Measurements from ENCODE around the gene DNAJC17. TPM values are rescaled to one million over a fixed set of nuclear protein-coding genes. Genes with fewer than 3 reads are reported as not detected.

Gene DNAJC17
- total and polyA plus RNA-seq, 2 donors, result 45.0 to 62.9 TPM

DNA sequence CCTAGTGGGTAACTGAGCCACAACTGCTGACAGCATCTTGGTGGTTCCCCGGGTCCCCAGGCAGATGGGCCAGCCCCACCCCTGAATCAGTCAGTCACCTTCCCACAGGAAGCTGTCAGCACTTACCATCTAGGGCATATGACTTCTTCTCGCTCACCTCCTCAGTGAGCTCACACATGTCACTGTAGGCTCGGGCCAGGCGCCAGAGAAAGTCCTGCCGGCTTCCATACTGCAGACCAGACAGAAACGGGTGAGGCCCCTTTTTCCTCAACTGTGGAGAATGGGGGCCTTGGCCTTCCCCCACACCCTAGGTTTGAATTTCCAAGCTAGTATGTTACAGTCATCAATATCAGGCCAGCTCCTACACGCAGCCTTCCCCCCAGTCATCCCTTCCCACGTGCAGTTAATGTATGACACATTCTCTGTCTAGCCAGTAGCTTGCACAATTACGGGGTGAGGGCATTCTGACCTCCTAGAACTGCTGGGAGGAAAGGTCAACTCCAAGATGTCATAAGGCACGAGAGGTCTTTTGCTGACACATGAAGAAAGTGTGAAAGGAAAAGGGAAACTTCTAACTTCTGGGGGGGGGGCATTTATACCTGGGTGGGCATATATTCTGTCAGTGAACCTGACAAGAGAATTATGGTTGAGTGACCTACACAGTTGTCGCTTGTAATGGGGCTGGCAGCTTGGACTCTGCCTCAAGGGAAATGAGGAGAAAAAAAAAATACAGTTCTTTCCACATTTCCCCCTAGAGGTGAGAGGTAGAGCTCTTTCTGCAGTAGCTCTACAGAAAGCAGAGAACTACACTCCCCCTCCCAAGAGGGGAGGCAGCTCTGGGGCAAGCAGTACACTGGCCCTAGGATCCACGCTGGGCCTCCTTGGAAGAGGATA is 63.1 kb downstream of the DNAJC17 start:
- H3K27me3 ChIP-seq (ENCODE audit: control insufficient read depth in 2 of 2, insufficient read depth in 1 of 2, low read length in 1 of 2), result no peaks in the 10 kb centered on the region
- peaks cover 0 to 6% of the 10 kb centered on the region in 2 donors for H3K4me1 ChIP-seq (ENCODE audit: control insufficient read depth in 2 of 2, insufficient read depth in 2 of 2, low read length in 2 of 2)
- peak overlapping the region in 1 of 2 donors; percentile 18 for H3K27ac ChIP-seq (ENCODE audit: low read depth in 1 of 2, low read length in 1 of 2)
- WGBS, result 91% methylated on average over 12 of the region's 12 CpGs
- no peak for DNase-seq (ENCODE audit: low read depth in 6 of 9, low spot score in 9 of 9)
- peaks cover 64 to 70% of the 10 kb centered on the region in 2 donors for H3K36me3 ChIP-seq (ENCODE audit: control insufficient read depth in 2 of 2, insufficient read depth in 2 of 2, low read length in 1 of 2)
- H3K4me3 ChIP-seq (ENCODE audit: low read length in 2 of 2), result no peak overlapping the region
- no peaks in the 10 kb centered on the region for H3K9me3 ChIP-seq (ENCODE audit: control insufficient read depth in 2 of 2, insufficient read depth in 1 of 2, low read length in 1 of 2)

DNA sequence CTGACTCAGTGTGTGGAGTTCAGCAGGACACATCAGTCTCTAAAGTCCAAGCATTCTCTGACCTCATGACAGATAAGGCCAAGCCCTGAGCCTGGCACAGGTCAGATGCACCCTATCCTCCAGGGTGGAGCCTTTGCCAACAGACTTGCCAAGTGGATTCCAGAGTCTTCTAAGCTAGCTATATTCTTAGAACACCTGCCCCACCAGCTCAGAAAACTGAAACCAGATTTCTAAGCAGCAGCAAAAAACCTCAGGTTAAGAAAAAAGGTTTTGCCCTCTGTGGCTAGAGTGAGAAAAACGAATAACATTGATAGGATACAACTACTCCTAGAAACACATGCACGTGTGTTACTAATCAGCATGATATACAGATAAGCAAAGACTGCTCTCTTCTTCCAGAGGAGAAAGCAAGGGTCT is 63.8 kb downstream of the DNAJC17 start:
- no peak overlapping the region for H3K4me3 ChIP-seq (ENCODE audit: low read length in 2 of 2)
- peaks cover 0 to 6% of the 10 kb centered on the region in 2 donors for H3K4me1 ChIP-seq (ENCODE audit: control insufficient read depth in 2 of 2, insufficient read depth in 2 of 2, low read length in 2 of 2)
- no peak for DNase-seq (ENCODE audit: low read depth in 6 of 9, low spot score in 9 of 9)
- WGBS, result 88% methylated on average over 2 of the region's 2 CpGs
- H3K36me3 ChIP-seq (ENCODE audit: control insufficient read depth in 2 of 2, insufficient read depth in 2 of 2, low read length in 1 of 2), result peaks cover 69 to 75% of the 10 kb centered on the region in 2 donors
- H3K27me3 ChIP-seq (ENCODE audit: control insufficient read depth in 2 of 2, insufficient read depth in 1 of 2, low read length in 1 of 2), result no peaks in the 10 kb centered on the region
- H3K27ac ChIP-seq (ENCODE audit: low read depth in 1 of 2, low read length in 1 of 2), result peak overlapping the region in 1 of 2 donors; percentile 18
- H3K9me3 ChIP-seq (ENCODE audit: control insufficient read depth in 2 of 2, insufficient read depth in 1 of 2, low read length in 1 of 2), result no peaks in the 10 kb centered on the region

DNA sequence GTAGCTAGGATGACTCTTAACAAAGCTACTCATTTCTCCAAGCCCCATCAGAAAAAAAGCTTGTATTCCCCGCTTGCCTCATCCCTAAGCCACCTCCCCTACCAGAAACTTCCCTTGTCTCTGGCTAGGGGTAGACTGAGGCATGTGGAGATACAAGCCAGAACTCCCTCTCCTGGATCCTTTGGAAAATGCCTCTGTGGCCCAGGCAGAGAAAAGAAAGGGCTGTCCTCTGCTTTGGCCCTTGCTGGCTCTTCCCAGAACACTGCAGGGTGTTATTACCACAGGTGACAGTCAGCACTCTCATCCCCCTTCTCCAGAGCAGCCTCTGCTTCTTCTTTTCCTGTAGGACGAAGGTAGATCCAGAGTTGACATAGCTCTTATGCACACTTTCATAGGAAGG is 67.4 kb downstream of the DNAJC17 start:
- Histone ChIP-seq H3K4me3 (ENCODE audit: low read length in 2 of 2) (no peak overlapping the region), H3K9me3 (ENCODE audit: control insufficient read depth in 2 of 2, insufficient read depth in 1 of 2, low read length in 1 of 2) (no peaks in the 10 kb centered on the region), H3K27me3 (ENCODE audit: control insufficient read depth in 2 of 2, insufficient read depth in 1 of 2, low read length in 1 of 2) (no peaks in the 10 kb centered on the region), H3K27ac (ENCODE audit: low read depth in 1 of 2, low read length in 1 of 2) (no peak overlapping the region), H3K36me3 (ENCODE audit: control insufficient read depth in 2 of 2, insufficient read depth in 2 of 2, low read length in 1 of 2) (peaks cover 74 to 83% of the 10 kb centered on the region in 2 donors), H3K4me1 (ENCODE audit: control insufficient read depth in 2 of 2, insufficient read depth in 2 of 2, low read length in 2 of 2) (peaks cover 0 to 6% of the 10 kb centered on the region in 2 donors)
- DNase-seq (ENCODE audit: low read depth in 6 of 9, low spot score in 9 of 9), result no peak
- WGBS, result 98% methylated on average over 2 of the region's 2 CpGs

- no peak overlapping the region for H3K27ac ChIP-seq (ENCODE audit: low read depth in 1 of 2, low read length in 1 of 2)
- 84% methylated on average over 2 of the region's 2 CpGs for WGBS
- no peak for DNase-seq (ENCODE audit: low read depth in 6 of 9, low spot score in 9 of 9)
- peaks cover 0 to 4% of the 10 kb centered on the region in 2 donors for H3K4me1 ChIP-seq (ENCODE audit: control insufficient read depth in 2 of 2, insufficient read depth in 2 of 2, low read length in 2 of 2)
- no peak overlapping the region for H3K4me3 ChIP-seq (ENCODE audit: low read length in 2 of 2)
- H3K27me3 ChIP-seq (ENCODE audit: control insufficient read depth in 2 of 2, insufficient read depth in 1 of 2, low read length in 1 of 2), result no peaks in the 10 kb centered on the region
- H3K36me3 ChIP-seq (ENCODE audit: control insufficient read depth in 2 of 2, insufficient read depth in 2 of 2, low read length in 1 of 2), result peaks cover 74 to 83% of the 10 kb centered on the region in 2 donors
- no peaks in the 10 kb centered on the region for H3K9me3 ChIP-seq (ENCODE audit: control insufficient read depth in 2 of 2, insufficient read depth in 1 of 2, low read length in 1 of 2)
Measured at GRCh38 chr15:40739047-40739446, 68.2 kb downstream of the DNAJC17 start.

DNA sequence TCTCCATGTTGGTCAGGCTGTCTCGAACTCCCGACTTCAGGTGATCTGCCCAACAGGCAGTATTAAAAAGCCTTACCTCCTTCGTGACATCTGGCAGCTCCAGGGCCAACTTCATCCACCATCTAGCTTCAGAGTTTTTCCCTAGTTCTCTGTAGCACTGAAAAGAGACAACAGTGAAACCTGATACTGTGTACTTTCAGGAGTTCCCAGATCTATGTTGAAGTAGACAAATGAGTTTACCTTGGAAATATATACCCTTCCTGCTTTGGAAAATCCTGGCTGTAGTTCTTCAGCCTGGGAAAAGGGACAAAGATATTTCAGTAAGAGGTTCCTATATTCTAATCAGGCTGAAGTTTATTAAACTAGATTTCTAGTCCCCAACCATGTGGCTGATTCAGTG is 70.2 kb downstream of the DNAJC17 start:
- WGBS, result 95% methylated on average over 3 of the region's 3 CpGs
- Histone ChIP-seq H3K27me3 (ENCODE audit: control insufficient read depth in 2 of 2, insufficient read depth in 1 of 2, low read length in 1 of 2) (no peaks in the 10 kb centered on the region), H3K4me1 (ENCODE audit: control insufficient read depth in 2 of 2, insufficient read depth in 2 of 2, low read length in 2 of 2) (no peaks in the 10 kb centered on the region), H3K36me3 (ENCODE audit: control insufficient read depth in 2 of 2, insufficient read depth in 2 of 2, low read length in 1 of 2) (peaks cover 65 to 82% of the 10 kb centered on the region in 2 donors), H3K9me3 (ENCODE audit: control insufficient read depth in 2 of 2, insufficient read depth in 1 of 2, low read length in 1 of 2) (no peaks in the 10 kb centered on the region), H3K4me3 (ENCODE audit: low read length in 2 of 2) (no peak overlapping the region), H3K27ac (ENCODE audit: low read depth in 1 of 2, low read length in 1 of 2) (peak overlapping the region in 1 of 2 donors; percentile 58)
- no peak for DNase-seq (ENCODE audit: low read depth in 6 of 9, low spot score in 9 of 9)

DNA sequence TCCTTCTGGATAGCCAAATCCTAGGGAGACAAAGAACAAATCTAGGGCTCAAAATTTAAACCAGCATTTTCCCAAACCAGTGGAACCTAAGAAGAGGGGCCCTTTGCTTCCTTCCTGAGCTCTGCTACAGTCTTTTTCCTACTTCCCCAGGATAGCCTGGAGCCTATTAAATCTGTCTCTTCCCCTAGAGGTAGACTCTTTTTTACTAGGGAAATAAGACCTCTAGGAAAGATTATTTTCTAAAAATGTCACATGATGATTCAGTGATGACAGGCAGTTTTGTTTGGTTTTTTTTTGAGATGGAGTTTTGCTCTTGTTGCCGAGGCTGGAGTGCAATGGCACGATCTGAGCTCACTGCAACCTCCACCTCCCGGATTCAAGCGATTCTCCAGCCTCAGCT is 70.7 kb downstream of the DNAJC17 start:
- H3K4me1 ChIP-seq (ENCODE audit: control insufficient read depth in 2 of 2, insufficient read depth in 2 of 2, low read length in 2 of 2), result no peaks in the 10 kb centered on the region
- H3K27me3 ChIP-seq (ENCODE audit: control insufficient read depth in 2 of 2, insufficient read depth in 1 of 2, low read length in 1 of 2), result no peaks in the 10 kb centered on the region
- WGBS, result 97% methylated on average over 4 of the region's 4 CpGs
- DNase-seq (ENCODE audit: low read depth in 6 of 9, low spot score in 9 of 9), result no peak
- no peak overlapping the region for H3K27ac ChIP-seq (ENCODE audit: low read depth in 1 of 2, low read length in 1 of 2)
- H3K4me3 ChIP-seq (ENCODE audit: low read length in 2 of 2), result no peak overlapping the region
- no peaks in the 10 kb centered on the region for H3K9me3 ChIP-seq (ENCODE audit: control insufficient read depth in 2 of 2, insufficient read depth in 1 of 2, low read length in 1 of 2)
- peaks cover 63 to 83% of the 10 kb centered on the region in 2 donors for H3K36me3 ChIP-seq (ENCODE audit: control insufficient read depth in 2 of 2, insufficient read depth in 2 of 2, low read length in 1 of 2)

DNA sequence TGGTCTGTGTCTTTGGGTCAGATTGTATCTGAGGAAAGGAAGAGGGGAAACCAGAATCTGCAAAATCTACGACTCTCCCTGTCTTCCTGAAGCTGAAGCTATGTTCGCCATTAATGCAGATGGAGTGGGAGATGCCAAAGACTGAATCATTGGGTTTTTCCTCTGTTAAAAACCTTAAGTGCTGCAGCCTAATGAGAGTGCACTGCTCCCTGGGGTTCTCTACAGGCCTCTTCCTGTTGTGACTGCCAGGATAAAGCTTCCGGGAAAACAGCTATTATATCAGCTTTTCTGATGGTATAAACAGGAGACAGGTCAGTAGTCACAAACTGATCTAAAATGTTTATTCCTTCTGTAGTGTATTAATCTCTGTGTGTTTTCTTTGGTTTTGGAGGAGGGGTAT is 76.2 kb downstream of the DNAJC17 start:
- H3K9me3 ChIP-seq (ENCODE audit: control insufficient read depth in 2 of 2, insufficient read depth in 1 of 2, low read length in 1 of 2), result no peaks in the 10 kb centered on the region
- no peak for DNase-seq (ENCODE audit: low read depth in 6 of 9, low spot score in 9 of 9)
- peaks cover 28 to 61% of the 10 kb centered on the region in 2 donors for H3K36me3 ChIP-seq (ENCODE audit: control insufficient read depth in 2 of 2, insufficient read depth in 2 of 2, low read length in 1 of 2)
- 96% methylated on average over 3 of the region's 3 CpGs for WGBS
- H3K27me3 ChIP-seq (ENCODE audit: control insufficient read depth in 2 of 2, insufficient read depth in 1 of 2, low read length in 1 of 2), result no peaks in the 10 kb centered on the region
- H3K4me3 ChIP-seq (ENCODE audit: low read length in 2 of 2), result no peak overlapping the region
- H3K27ac ChIP-seq (ENCODE audit: low read depth in 1 of 2, low read length in 1 of 2), result no peak overlapping the region
- H3K4me1 ChIP-seq (ENCODE audit: control insufficient read depth in 2 of 2, insufficient read depth in 2 of 2, low read length in 2 of 2), result no peaks in the 10 kb centered on the region

DNA sequence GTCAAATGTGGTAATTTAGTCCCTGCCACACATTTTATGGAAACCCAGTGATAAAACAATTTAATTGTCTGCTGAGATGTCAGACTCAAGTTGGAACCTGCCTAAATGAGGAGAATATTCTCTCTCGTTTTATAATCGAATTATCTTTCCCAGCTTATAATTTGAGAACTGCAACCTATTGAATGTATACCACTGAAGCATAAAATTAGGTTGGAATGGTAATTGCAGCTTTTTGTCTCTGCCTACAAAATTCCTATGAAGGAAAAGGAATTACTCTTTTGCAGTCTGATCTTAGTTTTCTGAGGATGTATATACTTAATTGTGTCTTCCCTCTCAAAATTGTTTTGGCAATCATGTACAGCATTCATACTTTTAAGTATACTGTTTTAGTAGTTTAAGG is 83.4 kb downstream of the DNAJC17 start:
- 96% methylated on average over 2 of the region's 2 CpGs for WGBS
- Histone ChIP-seq H3K27ac (ENCODE audit: low read depth in 1 of 2, low read length in 1 of 2) (no peak overlapping the region), H3K36me3 (ENCODE audit: control insufficient read depth in 2 of 2, insufficient read depth in 2 of 2, low read length in 1 of 2) (peaks cover under 1 to 40% of the 10 kb centered on the region in 2 donors), H3K4me3 (ENCODE audit: low read length in 2 of 2) (no peak overlapping the region), H3K27me3 (ENCODE audit: control insufficient read depth in 2 of 2, insufficient read depth in 1 of 2, low read length in 1 of 2) (no peaks in the 10 kb centered on the region), H3K4me1 (ENCODE audit: control insufficient read depth in 2 of 2, insufficient read depth in 2 of 2, low read length in 2 of 2) (no peaks in the 10 kb centered on the region), H3K9me3 (ENCODE audit: control insufficient read depth in 2 of 2, insufficient read depth in 1 of 2, low read length in 1 of 2) (no peaks in the 10 kb centered on the region)
- no peak for DNase-seq (ENCODE audit: low read depth in 6 of 9, low spot score in 9 of 9)

GRCh38 chr15:40722934-40723333 is 84.3 kb downstream of the DNAJC17 start:
- no peak for DNase-seq (ENCODE audit: low read depth in 6 of 9, low spot score in 9 of 9)
- Histone ChIP-seq H3K27me3 (ENCODE audit: control insufficient read depth in 2 of 2, insufficient read depth in 1 of 2, low read length in 1 of 2) (no peaks in the 10 kb centered on the region), H3K4me1 (ENCODE audit: control insufficient read depth in 2 of 2, insufficient read depth in 2 of 2, low read length in 2 of 2) (no peaks in the 10 kb centered on the region), H3K36me3 (ENCODE audit: control insufficient read depth in 2 of 2, insufficient read depth in 2 of 2, low read length in 1 of 2) (peaks cover 5 to 37% of the 10 kb centered on the region in 2 donors), H3K9me3 (ENCODE audit: control insufficient read depth in 2 of 2, insufficient read depth in 1 of 2, low read length in 1 of 2) (no peaks in the 10 kb centered on the region), H3K27ac (ENCODE audit: low read depth in 1 of 2, low read length in 1 of 2) (no peak overlapping the region), H3K4me3 (ENCODE audit: low read length in 2 of 2) (no peak overlapping the region)
- 95% methylated on average over 2 of the region's 2 CpGs for WGBS

All from thymus (tissue), 11 donors.